IMR-90 (cell line): ENCODE measurements around the gene ANKLE2. TPM values are rescaled to one million over a fixed set of nuclear protein-coding genes. Genes with fewer than 3 reads are reported as not detected.
"Not testable (repeated sequence)": the region's sequence is repeated elsewhere in the genome, so short reads cannot be mapped to it uniquely, and the experiment has no call there.

ENCODE experiments used
- ATAC-seq: fragments of 200-7000 bp; cut with Tn5 transposase; 2 replicates; pipeline ENCODE4 v1.9.1; 2020; ENCODE audit warnings: low read depth, mild to moderate bottlenecking, moderate library complexity
- BruUV-seq: library from RNA; stranded (reverse); fragments of 400-500 nt; replicated peaks from 2 replicates; lab custom pipeline; 2021; lab: Mats Ljungman, UMichigan
- CTCF ChIA-PET: fragments of 300-600 bp; formaldehyde crosslinking; extraction: SDS; loops from one replicate; lab custom pipeline; 2021; ENCODE audit warnings: antibody characterized with exemption; lab: Yijun Ruan, JAX
- POLR2A ChIA-PET: fragments of 300-600 bp; sonication (Branson Sonifier 250); formaldehyde crosslinking; loops from one replicate; lab custom pipeline; 2022; ENCODE audit warnings: antibody characterized with exemption; ENCODE audit not compliant: unreplicated experiment; lab: Charles Lee
- DNase-seq: peaks from one replicate; pipeline ENCODE4 v3.0.0; 2013
- H2AFZ ChIP-seq: replicated peaks from 2 replicates; pipeline ENCODE3; 2013; ENCODE audit warnings: low read length, mild to moderate bottlenecking; ENCODE audit not compliant: poor library complexity
- H2AK5ac ChIP-seq: 2 replicates; pipeline ENCODE4 v1.6.1; 2013; ENCODE audit warnings: low read depth, low read length, inconsistent platforms
- H2AK9ac ChIP-seq: replicated peaks from 2 replicates; pipeline ENCODE3; 2013; ENCODE audit warnings: mild to moderate bottlenecking, low read depth, low read length, moderate library complexity; ENCODE audit not compliant: poor library complexity
- H2BK120ac ChIP-seq: 2 replicates; pipeline ENCODE4 v1.6.1; 2013; ENCODE audit warnings: low read depth, low read length, inconsistent platforms
- H2BK15ac ChIP-seq: 3 replicates; pipeline ENCODE4 v1.6.1; 2013; ENCODE audit warnings: low read depth, low read length, inconsistent platforms
- H2BK20ac ChIP-seq: 2 replicates; pipeline ENCODE4 v1.6.1; 2013; ENCODE audit warnings: low read depth, mild to moderate bottlenecking, inconsistent platforms, low read length, moderate library complexity
- H2BK5ac ChIP-seq: 2 replicates; pipeline ENCODE4 v1.6.1; 2013; ENCODE audit warnings: mild to moderate bottlenecking, low read depth, low read length, inconsistent platforms; ENCODE audit not compliant: poor library complexity, severe bottlenecking
- H3K14ac ChIP-seq: replicated peaks from 2 replicates; pipeline ENCODE4 v1.6.1; 2013; ENCODE audit warnings: low read depth, low read length, inconsistent platforms
- H3K18ac ChIP-seq: 2 replicates; pipeline ENCODE4 v1.6.1; 2013; ENCODE audit warnings: low read depth, low read length, control low read depth
- H3K23ac ChIP-seq: 2 replicates; pipeline ENCODE4 v1.6.1; 2013; ENCODE audit warnings: low read depth, low read length, inconsistent platforms
- H3K27ac ChIP-seq: 2 replicates; pipeline ENCODE4 v1.5.1; 2013; ENCODE audit warnings: mild to moderate bottlenecking, control low read depth, low read length; ENCODE audit not compliant: insufficient read depth
- H3K27me3 ChIP-seq: 2 replicates; pipeline ENCODE4 v1.6.1; 2013; ENCODE audit warnings: low read length; ENCODE audit not compliant: control insufficient read depth, insufficient read depth
- H3K36me3 ChIP-seq: 2 replicates; pipeline ENCODE4 v1.6.1; 2013; ENCODE audit warnings: low read length, mixed read lengths; ENCODE audit not compliant: control insufficient read depth, insufficient read depth
- H3K4ac ChIP-seq: 2 replicates; pipeline ENCODE4 v1.6.1; 2013; ENCODE audit warnings: low read depth, low read length, inconsistent platforms
- H3K4me1 ChIP-seq: 2 replicates; pipeline ENCODE4 v1.6.1; 2013; ENCODE audit warnings: low read length, mixed read lengths; ENCODE audit not compliant: control insufficient read depth, insufficient read depth
- H3K4me2 ChIP-seq: 2 replicates; pipeline ENCODE4 v1.6.1; 2013; ENCODE audit warnings: low read depth, mild to moderate bottlenecking, control low read depth, low read length, moderate library complexity
- H3K4me3 ChIP-seq: 2 replicates; pipeline ENCODE4 v1.5.1; 2013; ENCODE audit warnings: low read depth, mild to moderate bottlenecking, control low read depth, low read length, moderate library complexity; ENCODE audit not compliant: insufficient read depth
- H3K56ac ChIP-seq: 2 replicates; pipeline ENCODE4 v1.6.1; 2013; ENCODE audit warnings: low read length, inconsistent platforms; ENCODE audit not compliant: insufficient read depth; ENCODE audit errors: extremely low read depth
- H3K79me1 ChIP-seq, 2 experiments: 2 replicates each; pipeline ENCODE4 v1.6.1; 2013; ENCODE audit warnings: low read length in 2 of 2, inconsistent platforms in 1 of 2, low read depth in 1 of 2
- H3K9ac ChIP-seq: 2 replicates; pipeline ENCODE4 v1.6.1; 2013; ENCODE audit warnings: low read depth, low read length, control low read depth
- H3K9me1 ChIP-seq: 2 replicates; pipeline ENCODE4 v1.6.1; 2013; ENCODE audit warnings: low read length, inconsistent platforms; ENCODE audit not compliant: insufficient read depth
- H3K9me3 ChIP-seq: 2 replicates; pipeline ENCODE4 v1.6.1; 2013; ENCODE audit warnings: low read length; ENCODE audit not compliant: control insufficient read depth, insufficient read depth
- H4K20me1 ChIP-seq: 2 replicates; pipeline ENCODE4 v1.6.1; 2013; ENCODE audit warnings: low read length, inconsistent platforms; ENCODE audit not compliant: insufficient read depth
- H4K5ac ChIP-seq: 2 replicates; pipeline ENCODE4 v1.6.1; 2013; ENCODE audit warnings: mild to moderate bottlenecking, low read depth, low read length, control low read depth
- H4K8ac ChIP-seq, 2 experiments: 2 replicates each; pipeline ENCODE4 v1.6.1; 2013; ENCODE audit warnings: low read depth in 2 of 2, low read length in 2 of 2, control low read depth in 1 of 2, inconsistent platforms in 1 of 2
- H4K91ac ChIP-seq: 2 replicates; pipeline ENCODE4 v1.6.1; 2013; ENCODE audit warnings: low read depth, low read length, inconsistent platforms; ENCODE audit not compliant: insufficient read depth
- WGBS, 2 experiments: methylation state at CpG; one replicate each; pipeline versions ENCODE4 v1.1.5 to v1.1.7; 2013; ENCODE audit warnings: missing lambda C conversion rate in 2 of 2; ENCODE audit not compliant: insufficient read length in 1 of 2; ENCODE audit errors: extremely low coverage in 2 of 2; 5-methylcytosine and 5-hydroxymethylcytosine counted together
- dilution Hi-C: fragments of 300-500 bp; cut with HindIII; formaldehyde crosslinking; loops from one replicate; pipeline ENCODE4 v1.14.3; 2018; ENCODE audit warnings: low sequenced_read_pairs; ENCODE audit not compliant: unreplicated experiment
- in situ Hi-C: fragments of 300-500 bp; cut with MboI; formaldehyde crosslinking; loops from 3 replicates; pipeline ENCODE4 v1.14.3; 2019; ENCODE audit warnings: low sequenced_read_pairs, inconsistent platforms, mixed read lengths
- intact Hi-C: fragments of 100-400 bp; cut with micrococcal nuclease; formaldehyde crosslinking; loops from 2 replicates; pipeline ENCODE4 v1.10.0; 2022
- polyA plus RNA-seq, 3 experiments: library from polyadenylated mRNA; depleted of rRNA; stranded (reverse); fragments of >200 nt; gene quantifications; 2 replicates each; pipeline ENCODE4 v1.2.3, GENCODE V29; 2012; ENCODE audit warnings: low replicate concordance in 1 of 3
- total RNA-seq: library from RNA; depleted of rRNA; stranded (reverse); fragments of >200 nt; gene quantifications from 2 replicates; pipeline ENCODE4 v1.2.3, GENCODE V29; 2012

ANKLE2 gene
- total and polyA plus RNA-seq, 2 of the 4 experiments (the other 2 are of a cell fraction), result 63.4 to 82.4 TPM

- H2AK5ac ChIP-seq, H3K9me1 ChIP-seq, CTCF ChIA-PET, H3K4me1 ChIP-seq, H3K56ac ChIP-seq, H3K23ac ChIP-seq, H3K27me3 ChIP-seq, H2AFZ ChIP-seq, ATAC-seq, BruUV-seq, H3K9ac ChIP-seq, H2BK5ac ChIP-seq, H2BK20ac ChIP-seq, H2BK15ac ChIP-seq, H4K91ac ChIP-seq, in situ Hi-C loops, H3K4me2 ChIP-seq, H4K20me1 ChIP-seq, H2AK9ac ChIP-seq, H3K4ac ChIP-seq, H3K18ac ChIP-seq, H3K4me3 ChIP-seq, H4K5ac ChIP-seq, H2BK120ac ChIP-seq, H3K14ac ChIP-seq, DNase-seq, H3K27ac ChIP-seq, H4K8ac ChIP-seq, dilution Hi-C loops, intact Hi-C loops, POLR2A ChIA-PET, H3K9me3 ChIP-seq, H3K79me1 ChIP-seq: not testable (repeated sequence)
- peaks cover 15% of the 10 kb centered on the region for H3K36me3 ChIP-seq
- no CpG with 5 or more reads among the region's 3 CpGs for whole genome bisulfite sequencing, 2 experiments
Measured at GRCh38 chr12:132692030-132692429, 69.6 kb downstream of the ANKLE2 start.
